ENCODE data around the gene SLC35F3. TPM values are rescaled to one million over a fixed set of nuclear protein-coding genes. Genes with fewer than 3 reads are reported as not detected.

The SLC35F3 gene
- total RNA-seq, 1 donor from 2014 or later, result not detected

- intact Hi-C loops (cut with micrococcal nuclease), result no loop called here
- TF ChIP-seq CTCF (IDR thresholded peaks at IDR 0.05), result no peak
- POLR2A ChIA-PET, result no interaction called here
- no peaks in the 10 kb centered on the region for H3K27me3 Mint-ChIP-seq
- no peak overlapping the region for H3K4me3 Mint-ChIP-seq
- H3K27ac Mint-ChIP-seq, result no peak overlapping the region
- DNase-seq (no peak), ATAC-seq (ENCODE audit: low read depth) (no peak)
- CTCF ChIA-PET, result no interaction called here
- H3K4me1 Mint-ChIP-seq, result no peaks in the 10 kb centered on the region
- H3K9me3 Mint-ChIP-seq, result no peaks in the 10 kb centered on the region
- H3K36me3 Mint-ChIP-seq (ENCODE audit: low read depth), result no peaks in the 10 kb centered on the region
Measured at GRCh38 chr1:233945979-233946378, 41.5 kb downstream of the SLC35F3 start.

- no peaks in the 10 kb centered on the region for H3K36me3 Mint-ChIP-seq (ENCODE audit: low read depth)
Measured at GRCh38 chr1:233946724-233947123, 42.2 kb downstream of the SLC35F3 start.

GRCh38 chr1:233951804-233952203 is 47.3 kb downstream of the SLC35F3 start:
- H3K9me3 Mint-ChIP-seq, result peaks cover 7% of the 10 kb centered on the region
- ATAC-seq (ENCODE audit: low read depth), result no peak
- DNase-seq, result no peak
- H3K4me3 Mint-ChIP-seq, result no peak overlapping the region
- no peak for TF ChIP-seq CTCF (IDR thresholded peaks at IDR 0.05)
- ChIA-PET CTCF (no interaction called here), POLR2A (no interaction called here)
- no peaks in the 10 kb centered on the region for H3K36me3 Mint-ChIP-seq (ENCODE audit: low read depth)
- H3K4me1 Mint-ChIP-seq, result no peaks in the 10 kb centered on the region
- H3K27me3 Mint-ChIP-seq, result no peaks in the 10 kb centered on the region
- H3K27ac Mint-ChIP-seq, result no peak overlapping the region
- intact Hi-C loops (cut with micrococcal nuclease), result no loop called here

More at GRCh38 chr1:233946724-233947123, 42.2 kb downstream of the SLC35F3 start:
- H3K4me3 Mint-ChIP-seq, result no peak overlapping the region
- no peak for ATAC-seq (ENCODE audit: low read depth)
- H3K4me1 Mint-ChIP-seq, result no peaks in the 10 kb centered on the region
- DNase-seq, result no peak
- no peak overlapping the region for H3K27ac Mint-ChIP-seq
- ChIA-PET CTCF (no interaction called here), POLR2A (no interaction called here)
- peaks cover 3% of the 10 kb centered on the region for H3K9me3 Mint-ChIP-seq
- TF ChIP-seq CTCF (IDR thresholded peaks at IDR 0.05), result no peak
- no peaks in the 10 kb centered on the region for H3K27me3 Mint-ChIP-seq
- intact Hi-C loops (cut with micrococcal nuclease), result no loop called here

GRCh38 chr1:233957691-233958090 is 53.2 kb downstream of the SLC35F3 start:
- ChIA-PET CTCF (no interaction called here), POLR2A (no interaction called here)
- Mint-ChIP-seq H3K9me3 (no peaks in the 10 kb centered on the region), H3K27ac (no peak overlapping the region), H3K27me3 (no peaks in the 10 kb centered on the region), H3K4me1 (no peaks in the 10 kb centered on the region), H3K36me3 (ENCODE audit: low read depth) (no peaks in the 10 kb centered on the region), H3K4me3 (no peak overlapping the region)
- DNase-seq, result no peak
- ATAC-seq (ENCODE audit: low read depth), result no peak
- no peak for TF ChIP-seq CTCF (IDR thresholded peaks at IDR 0.05)
- intact Hi-C loops (cut with micrococcal nuclease), result no loop called here

GRCh38 chr1:233959102-233959501 is 54.6 kb downstream of the SLC35F3 start:
- intact Hi-C loops (cut with micrococcal nuclease), result no loop called here
- Mint-ChIP-seq H3K27me3 (no peaks in the 10 kb centered on the region), H3K4me3 (no peak overlapping the region), H3K36me3 (ENCODE audit: low read depth) (no peaks in the 10 kb centered on the region), H3K27ac (no peak overlapping the region), H3K9me3 (no peaks in the 10 kb centered on the region), H3K4me1 (no peaks in the 10 kb centered on the region)
- ChIA-PET CTCF (no interaction called here), POLR2A (no interaction called here)
- DNase-seq, result no peak
- no peak for TF ChIP-seq CTCF (IDR thresholded peaks at IDR 0.05)
- ATAC-seq (ENCODE audit: low read depth), result no peak
